Activated naive CD4-positive, alpha-beta T cell treated with anti-CD3 and anti-CD28 coated beads for 36 hours (primary cell): ENCODE measurements around the gene TRMO. TPM values are rescaled to one million over a fixed set of nuclear protein-coding genes. Genes with fewer than 3 reads are reported as not detected.
A peak's percentile ranks its signal among the peaks of the same experiment; 100 is the strongest.

Experiments
- CTCF ChIA-PET: fragments of 350-600 bp; sonication (Branson Sonifier 250); formaldehyde crosslinking; loops from one replicate; lab custom pipeline; 2021; ENCODE audit warnings: antibody characterized with exemption; lab: Charles Lee
- DNase-seq: peaks from one replicate; pipeline ENCODE4 v3.0.0-alpha.2; 2020
- H3K27ac Mint-ChIP-seq: one replicate; pipeline ENCODE4 v1.8.0; 2021; ENCODE audit warnings: mild to moderate bottlenecking, mixed read lengths
- H3K27me3 Mint-ChIP-seq: one replicate; pipeline ENCODE4 v1.8.0; 2021; ENCODE audit warnings: low read depth, mixed read lengths
- H3K36me3 Mint-ChIP-seq: one replicate; pipeline ENCODE4 v1.8.0; 2021; ENCODE audit warnings: low read depth, mixed read lengths
- H3K4me1 Mint-ChIP-seq: one replicate; pipeline ENCODE4 v1.8.0; 2021; ENCODE audit warnings: low read depth, mixed read lengths
- H3K4me3 Mint-ChIP-seq: one replicate; pipeline ENCODE4 v1.8.0; 2021; ENCODE audit warnings: mild to moderate bottlenecking, moderate library complexity, mixed read lengths
- H3K9me3 Mint-ChIP-seq: one replicate; pipeline ENCODE4 v1.8.0; 2021; ENCODE audit warnings: mixed read lengths
- intact Hi-C: fragments of 100-400 bp; cut with micrococcal nuclease; formaldehyde crosslinking; loops from one replicate; pipeline ENCODE4 v1.15.1; 2023
- total RNA-seq, 2 experiments: library from RNA; stranded (reverse); gene quantifications; one replicate each; pipeline ENCODE4 v1.2.3, GENCODE V29; 2021

TRMO gene
- total RNA-seq, 2 experiments from 2014 or later, result 10.7 to 10.8 TPM

DNA sequence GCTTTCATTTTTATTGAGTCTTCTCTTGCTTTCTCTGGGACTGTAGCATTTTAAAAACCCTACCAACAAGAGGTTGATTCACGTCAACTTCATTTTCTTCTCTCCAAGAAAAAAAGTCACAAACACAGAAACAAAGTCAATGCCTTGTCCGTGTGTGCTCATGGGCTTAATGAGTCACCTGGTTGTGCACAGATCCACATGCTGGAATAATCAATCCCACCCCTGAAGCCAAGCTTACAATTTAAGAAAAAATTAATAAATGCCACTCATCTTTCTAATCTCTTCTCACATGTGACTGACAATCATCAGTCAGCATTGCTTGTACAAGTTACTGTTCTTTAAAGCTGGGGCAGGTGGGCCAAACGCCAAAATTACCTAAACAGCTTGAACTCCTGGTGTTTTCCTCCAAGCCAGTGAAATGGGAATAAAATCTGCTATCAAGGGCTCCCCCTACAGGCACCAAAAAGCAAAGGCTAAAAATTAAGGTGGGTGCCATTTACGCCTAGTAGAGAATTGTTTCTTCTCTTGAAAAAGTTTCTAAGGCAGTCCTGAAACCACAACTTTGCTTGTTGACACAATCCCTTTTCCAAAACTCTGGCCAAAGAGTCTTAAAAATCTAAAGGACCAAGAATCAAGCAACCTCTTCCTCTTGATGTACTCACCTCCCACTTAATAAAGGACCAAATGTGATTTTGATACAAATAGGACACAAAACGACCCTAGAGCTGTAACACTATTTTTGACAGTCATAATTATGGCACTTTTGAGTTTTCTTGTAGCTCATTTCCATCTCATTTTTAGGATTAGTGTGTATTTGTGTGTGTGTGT is 21.3 kb downstream of the TRMO start:
- DNase-seq, result peak; percentile 52
- intact Hi-C loops, result loop anchor here (1.0 to 5.0 kb wide), 4 partner anchors 11 to 191 kb away; no protein-coding TSS in a partner anchor
- CTCF ChIA-PET, result interaction anchor here (0.7 to 12.9 kb wide), 28 partner anchors 8 to 384 kb away, joined by 3 to 170 read pairs (median 4); partner anchors contain the start of genes TRIM14 and TRMO
- Mint-ChIP-seq H3K27ac (no peak overlapping the region), H3K4me3 (no peak overlapping the region), H3K9me3 (no peaks in the 10 kb centered on the region), H3K4me1 (peaks cover 59% of the 10 kb centered on the region), H3K36me3 (peaks cover 2% of the 10 kb centered on the region), H3K27me3 (no peaks in the 10 kb centered on the region)

- CTCF ChIA-PET, result interaction anchor here (0.7 to 12.9 kb wide), 22 partner anchors 9 to 234 kb away, joined by 3 to 170 read pairs (median 4); partner anchors contain the start of genes TRIM14 and TRMO
- Mint-ChIP-seq H3K9me3 (no peaks in the 10 kb centered on the region), H3K36me3 (peaks cover 2% of the 10 kb centered on the region), H3K4me1 (peaks cover 58% of the 10 kb centered on the region), H3K27ac (no peak overlapping the region), H3K4me3 (no peak overlapping the region), H3K27me3 (no peaks in the 10 kb centered on the region)
- intact Hi-C loops, result loop anchor here (5.0 kb wide), 2 partner anchors 43 to 98 kb away; no protein-coding TSS in a partner anchor
- no peak for DNase-seq
These were observed 22.1 kb downstream of the TRMO start for GRCh38 chr9:97900103-97900737.

DNA sequence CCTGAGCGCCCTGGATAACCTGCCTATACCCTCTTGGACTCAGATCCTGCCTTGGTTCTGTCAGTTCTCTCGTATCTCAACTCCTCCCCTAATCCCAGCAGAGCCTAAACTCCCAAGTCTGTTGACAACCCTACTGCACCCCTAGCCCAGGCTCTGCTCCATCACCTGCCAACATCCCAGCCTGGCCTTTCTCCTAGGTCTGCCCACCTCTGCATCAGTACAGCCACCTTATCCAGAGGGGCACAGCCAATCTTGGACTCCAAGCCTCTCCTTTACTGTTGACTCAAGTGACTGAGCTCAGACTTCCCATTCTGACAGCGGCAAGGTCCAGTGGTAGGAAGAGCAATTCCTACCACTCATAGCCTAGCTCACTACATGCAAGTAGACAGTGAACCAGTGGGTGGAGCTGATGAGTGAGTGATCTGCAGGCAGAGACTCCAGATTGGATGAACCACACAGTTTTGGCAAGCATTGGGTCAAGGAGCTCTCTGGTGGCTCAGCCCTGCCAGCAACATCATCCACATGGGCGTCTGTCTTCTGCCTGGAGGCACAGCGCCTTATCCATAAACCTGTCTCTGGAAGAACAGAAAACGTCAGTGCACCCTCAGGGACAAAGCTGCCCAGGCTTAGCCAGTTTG is 26.5 kb downstream of the TRMO start:
- H3K4me1 Mint-ChIP-seq, result peaks cover 28% of the 10 kb centered on the region
- peaks cover 3% of the 10 kb centered on the region for H3K9me3 Mint-ChIP-seq
- H3K36me3 Mint-ChIP-seq, result no peaks in the 10 kb centered on the region
- peak; percentile 64 for DNase-seq
- CTCF ChIA-PET, result interaction anchor here (0.7 to 12.9 kb wide), 9 partner anchors 7 to 182 kb away, joined by 3 to 170 read pairs (median 3); partner anchors contain the start of gene TRMO
- intact Hi-C loops, result no loop called here
- H3K27me3 Mint-ChIP-seq, result no peaks in the 10 kb centered on the region
- H3K27ac Mint-ChIP-seq, result no peak overlapping the region
- no peak overlapping the region for H3K4me3 Mint-ChIP-seq

DNA sequence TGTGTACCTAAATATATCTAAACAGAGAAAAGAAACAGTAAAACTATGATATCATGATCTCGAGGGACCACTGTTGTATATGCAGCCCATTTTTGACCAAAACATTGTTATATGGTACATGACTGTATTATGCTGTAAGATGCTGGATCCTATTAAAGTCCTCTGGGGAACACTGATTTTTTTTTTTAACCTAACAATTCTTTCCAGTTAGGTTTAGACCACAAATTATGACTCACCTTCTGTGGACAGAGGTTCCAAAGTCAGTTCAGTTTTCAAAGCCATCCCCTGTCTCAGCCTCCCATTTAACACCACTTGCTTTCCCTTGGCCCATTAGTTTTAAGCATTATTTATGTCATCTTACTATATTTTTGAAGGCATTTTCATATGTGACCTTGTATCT is 27.1 kb downstream of the TRMO start:
- intact Hi-C loops, result no loop called here
- CTCF ChIA-PET, result interaction anchor here (0.7 to 12.9 kb wide), 6 partner anchors 6 to 140 kb away, joined by 3 to 170 read pairs (median 5); partner anchors contain the start of gene TRMO
- H3K9me3 Mint-ChIP-seq, result peaks cover 3% of the 10 kb centered on the region

DNA sequence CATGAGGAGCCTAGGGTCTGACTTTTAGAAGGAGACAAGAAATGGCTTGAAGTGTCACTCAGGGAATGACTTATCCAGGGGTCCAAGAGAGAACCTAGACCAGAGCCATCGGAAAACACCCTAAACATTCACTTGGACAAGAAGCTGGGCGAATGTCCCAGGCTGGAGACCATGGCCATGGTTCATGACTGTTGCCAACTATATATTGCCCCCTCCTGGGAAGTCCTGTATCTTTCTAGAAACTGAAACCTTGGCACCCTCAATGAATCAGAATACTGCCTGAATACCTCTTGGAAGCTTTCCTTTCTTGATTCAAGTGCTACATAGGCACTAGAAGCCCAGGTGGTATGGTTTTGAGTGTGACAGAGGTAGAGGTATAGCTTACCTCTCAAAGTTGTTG is 29.9 kb downstream of the TRMO start:
- no peaks in the 10 kb centered on the region for H3K36me3 Mint-ChIP-seq

More for the DNA sequence above, 27.1 kb downstream of the TRMO start:
- no peaks in the 10 kb centered on the region for H3K36me3 Mint-ChIP-seq
- no peak overlapping the region for H3K4me3 Mint-ChIP-seq
- H3K27me3 Mint-ChIP-seq, result no peaks in the 10 kb centered on the region
- H3K27ac Mint-ChIP-seq, result no peak overlapping the region
- peaks cover 27% of the 10 kb centered on the region for H3K4me1 Mint-ChIP-seq
- DNase-seq, result no peak

GRCh38 chr9:97891736-97892135 is 30.6 kb downstream of the TRMO start:
- no peak for DNase-seq
- Mint-ChIP-seq H3K9me3 (peaks cover 3% of the 10 kb centered on the region), H3K27me3 (no peaks in the 10 kb centered on the region), H3K4me3 (no peak overlapping the region), H3K4me1 (peaks cover 22% of the 10 kb centered on the region), H3K36me3 (no peaks in the 10 kb centered on the region), H3K27ac (no peak overlapping the region)
- intact Hi-C loops, result loop anchor here (2.0 kb wide), 1 partner anchor 181 kb away; no protein-coding TSS in a partner anchor
- CTCF ChIA-PET, result interaction anchor here (0.7 to 9.9 kb wide), 5 partner anchors 9 to 258 kb away, joined by 3 to 170 read pairs (median 3); partner anchors contain the start of genes NCBP1, TRMO and TSTD2

More for the DNA sequence above, 29.9 kb downstream of the TRMO start:
- intact Hi-C loops, result no loop called here
- Mint-ChIP-seq H3K4me1 (peaks cover 22% of the 10 kb centered on the region), H3K27ac (no peak overlapping the region), H3K4me3 (no peak overlapping the region), H3K27me3 (no peaks in the 10 kb centered on the region), H3K9me3 (peaks cover 3% of the 10 kb centered on the region)
- no peak for DNase-seq
- CTCF ChIA-PET, result interaction anchor here (1.1 to 9.9 kb wide), 4 partner anchors 8 to 187 kb away, joined by 3 to 170 read pairs (median 15); partner anchors contain the start of gene TRMO

- peaks cover 3% of the 10 kb centered on the region for H3K9me3 Mint-ChIP-seq
- peak; percentile 86 for DNase-seq
- intact Hi-C loops, result loop anchor here (1.0 to 2.0 kb wide), 4 partner anchors 11 to 179 kb away; partner anchors contain the start of gene TRMO
- H3K27me3 Mint-ChIP-seq, result no peaks in the 10 kb centered on the region
- no peak overlapping the region for H3K27ac Mint-ChIP-seq
- H3K4me1 Mint-ChIP-seq, result peaks cover 16% of the 10 kb centered on the region
- H3K4me3 Mint-ChIP-seq, result no peak overlapping the region
- no peaks in the 10 kb centered on the region for H3K36me3 Mint-ChIP-seq
- CTCF ChIA-PET, result interaction anchor here (0.6 to 9.9 kb wide), 35 partner anchors 10 to 373 kb away, joined by 3 to 170 read pairs (median 4); partner anchors contain the start of gene TRMO
These were observed 32.1 kb downstream of the TRMO start for GRCh38 chr9:97889941-97890887.

GRCh38 chr9:97880336-97880735 is 42.0 kb downstream of the TRMO start:
- H3K4me3 Mint-ChIP-seq, result no peak overlapping the region
- intact Hi-C loops, result no loop called here
- H3K9me3 Mint-ChIP-seq, result no peaks in the 10 kb centered on the region
- CTCF ChIA-PET, result interaction anchor here (0.6 to 4.1 kb wide), 3 partner anchors 10 to 1006 kb away, joined by 3 to 18 read pairs (median 3); no protein-coding TSS in a partner anchor
- no peak for DNase-seq
- H3K27me3 Mint-ChIP-seq, result no peaks in the 10 kb centered on the region
- no peaks in the 10 kb centered on the region for H3K4me1 Mint-ChIP-seq
- H3K36me3 Mint-ChIP-seq, result no peaks in the 10 kb centered on the region
- no peak overlapping the region for H3K27ac Mint-ChIP-seq

DNA sequence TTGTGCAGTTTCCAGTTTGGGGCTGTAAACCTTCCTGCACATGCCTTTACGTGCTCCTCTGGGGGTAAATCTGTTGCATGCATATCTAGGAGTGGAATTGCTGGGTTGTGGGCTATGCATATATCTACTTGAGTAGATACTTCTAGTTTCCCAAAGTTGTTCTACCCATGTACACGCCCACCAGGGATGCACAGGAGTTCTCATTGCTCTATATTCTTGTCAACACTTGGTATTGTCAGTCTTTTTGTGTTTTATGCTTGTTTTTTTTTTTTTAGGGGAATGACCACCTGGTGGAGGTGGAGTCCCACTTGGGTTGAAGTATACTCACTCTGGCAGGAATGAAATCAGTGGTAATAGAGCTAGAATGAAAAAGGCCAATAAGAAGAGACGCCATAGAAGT is 46.2 kb downstream of the TRMO start:
- Mint-ChIP-seq H3K4me1 (no peaks in the 10 kb centered on the region), H3K27ac (no peak overlapping the region), H3K4me3 (no peak overlapping the region), H3K36me3 (peaks cover 2% of the 10 kb centered on the region), H3K9me3 (no peaks in the 10 kb centered on the region), H3K27me3 (no peaks in the 10 kb centered on the region)
- DNase-seq, result no peak
- CTCF ChIA-PET, result interaction anchor here (0.7 to 1.2 kb wide), 3 partner anchors 9 to 172 kb away, joined by 3 to 4 read pairs (median 3); no protein-coding TSS in a partner anchor
- intact Hi-C loops, result no loop called here

DNA sequence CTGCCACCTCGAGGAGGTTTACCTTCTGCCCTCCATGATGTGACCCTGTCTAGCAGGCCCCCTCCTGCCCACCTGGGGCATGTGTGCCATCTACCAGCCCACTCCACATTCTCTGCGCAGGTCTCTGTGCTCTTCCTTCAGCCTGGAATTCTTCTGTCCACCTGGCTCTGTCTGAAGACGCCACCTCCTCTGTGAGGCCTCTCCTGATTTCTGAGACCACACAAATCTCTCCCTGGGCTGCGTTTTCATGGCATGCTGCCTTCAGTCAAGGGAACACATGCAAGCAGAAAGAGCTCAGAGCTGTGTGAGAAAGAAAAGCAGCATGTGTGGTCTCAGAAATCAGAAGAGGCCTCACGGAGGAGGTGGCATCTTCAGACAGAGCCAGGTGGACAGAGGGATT is 47.2 kb downstream of the TRMO start:
- no peaks in the 10 kb centered on the region for H3K9me3 Mint-ChIP-seq
- intact Hi-C loops, result no loop called here
- no peaks in the 10 kb centered on the region for H3K4me1 Mint-ChIP-seq
- H3K36me3 Mint-ChIP-seq, result peaks cover 2% of the 10 kb centered on the region
- CTCF ChIA-PET, result interaction anchor here (0.8 kb wide), 1 partner anchor 16 kb away, joined by 3 read pairs; no protein-coding TSS in a partner anchor
- no peak overlapping the region for H3K27ac Mint-ChIP-seq
- DNase-seq, result no peak
- H3K27me3 Mint-ChIP-seq, result no peaks in the 10 kb centered on the region
- no peak overlapping the region for H3K4me3 Mint-ChIP-seq

DNA sequence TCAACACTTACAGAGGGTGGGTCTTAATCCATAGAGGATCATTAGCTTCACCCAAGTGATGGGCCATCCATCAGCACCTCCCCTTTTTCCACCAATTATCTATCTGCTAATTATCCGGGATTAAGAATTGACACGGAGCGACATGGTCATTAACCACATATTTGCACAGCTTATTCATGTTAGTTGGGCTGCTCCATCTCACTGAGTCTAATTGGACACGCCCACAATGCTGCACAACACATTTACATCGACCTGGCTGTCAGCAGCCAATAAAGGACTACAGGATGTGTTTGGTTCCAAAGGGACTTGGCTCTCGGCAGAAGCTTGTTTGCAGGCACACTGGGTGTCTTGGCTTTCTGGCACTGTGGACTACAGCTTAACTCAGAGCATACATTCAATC is 47.7 kb downstream of the TRMO start:
- intact Hi-C loops, result no loop called here
- Mint-ChIP-seq H3K27ac (no peak overlapping the region), H3K4me1 (no peaks in the 10 kb centered on the region), H3K9me3 (no peaks in the 10 kb centered on the region), H3K4me3 (no peak overlapping the region), H3K36me3 (peaks cover 2% of the 10 kb centered on the region), H3K27me3 (no peaks in the 10 kb centered on the region)
- no peak for DNase-seq
- CTCF ChIA-PET, result interaction anchor here (0.8 to 1.3 kb wide), 2 partner anchors 16 kb away, joined by 3 to 7 read pairs; no protein-coding TSS in a partner anchor
